ENCODE measurements around the gene FNDC3B. TPM values are rescaled to one million over a fixed set of nuclear protein-coding genes. Genes with fewer than 3 reads are reported as not detected.

FNDC3B gene
- total and polyA plus RNA-seq, 2 donors (not counting 1 experiment from before 2014, with no cell fraction given) = 1.2 to 9.2 TPM

GRCh38 chr3:172384836-172385235 is 345.5 kb downstream of the FNDC3B start:
- Histone ChIP-seq H3K4me3 (ENCODE audit: control extremely low read depth in 1 of 5, extremely low read depth in 1 of 5, insufficient read depth in 1 of 5, low read depth in 2 of 5, low read length in 4 of 5) (no peak overlapping the region), H3K4me1 (ENCODE audit: control insufficient read depth in 2 of 2, insufficient read depth in 2 of 2, low read length in 2 of 2) (no peaks in the 10 kb centered on the region), H3K36me3 (replicated peaks in 1 of 2; ENCODE audit: control extremely low read depth in 1 of 2, control insufficient read depth in 1 of 2, extremely low read depth in 1 of 2, insufficient read depth in 2 of 2, low read length in 1 of 2) (peaks cover 0 to 2% of the 10 kb centered on the region in 2 experiments), H3K9ac (ENCODE audit: low read length) (no peak overlapping the region), H2AFZ (ENCODE audit: insufficient read depth, low read depth, low read length, poor library complexity, severe bottlenecking) (no peak overlapping the region), H3K9me3 (ENCODE audit: control extremely low read depth in 1 of 3, control insufficient read depth in 2 of 3, insufficient read depth in 1 of 3, low read length in 2 of 3) (peaks cover 0 to 2% (median 0%) of the 10 kb centered on the region in 3 donors), H3K79me2 (ENCODE audit: control insufficient read depth, insufficient read depth, low read length) (no peaks in the 10 kb centered on the region), H4K20me1 (ENCODE audit: control insufficient read depth, insufficient read depth, low read length, poor library complexity, severe bottlenecking) (no peaks in the 10 kb centered on the region), H3K4me2 (replicated peaks; ENCODE audit: low read depth, low read length, poor library complexity, severe bottlenecking) (no peak overlapping the region), H3K27me3 (replicated peaks in 1 of 4; ENCODE audit: control extremely low read depth in 1 of 4, control insufficient read depth in 3 of 4, insufficient read depth in 4 of 4, low read length in 3 of 4) (no peaks in the 10 kb centered on the region), H3K27ac (ENCODE audit: low read length in 2 of 2) (no peak overlapping the region)
- ATAC-seq (ENCODE audit: low read depth) = no peak
- POLR2A ChIA-PET = no interaction called here
- H3K4me1 Mint-ChIP-seq = no peaks in the 10 kb centered on the region
- no peak for TF ChIP-seq CTCF (IDR thresholded peaks at IDR 0.05)
- no peak for TF ChIP-seq EZH2 (IDR thresholded peaks at IDR 0.05; ENCODE audit: borderline replicate concordance, insufficient read depth, low read depth, low read length, poor library complexity, severe bottlenecking)
- CTCF ChIA-PET = interaction anchor here (1.3 kb wide), 1 partner anchor 43 kb away, joined by 3 read pairs; no protein-coding TSS in a partner anchor
- no CpG with 5 or more reads among the region's 3 CpGs for WGBS (ENCODE audit: insufficient coverage)
- no peak for DNase-seq
- intact Hi-C loops (cut with micrococcal nuclease) = no loop called here
- no peaks in the 10 kb centered on the region for H3K27me3 Mint-ChIP-seq
- no peak overlapping the region for H3K27ac Mint-ChIP-seq
- H3K9me3 Mint-ChIP-seq (ENCODE audit: insufficient read depth) = peaks cover 5% of the 10 kb centered on the region
- no peak overlapping the region for H3K4me3 Mint-ChIP-seq

GRCh38 chr3:172387728-172388127 is 348.4 kb downstream of the FNDC3B start:
- Mint-ChIP-seq H3K4me1 (no peaks in the 10 kb centered on the region), H3K9me3 (ENCODE audit: insufficient read depth) (peaks cover 3% of the 10 kb centered on the region), H3K27me3 (no peaks in the 10 kb centered on the region), H3K4me3 (no peak overlapping the region), H3K27ac (no peak overlapping the region)
- Histone ChIP-seq H3K27ac (ENCODE audit: low read length in 2 of 2) (no peak overlapping the region), H3K9me3 (ENCODE audit: control extremely low read depth in 1 of 3, control insufficient read depth in 2 of 3, insufficient read depth in 1 of 3, low read length in 2 of 3) (peaks cover 0 to 3% (median 0%) of the 10 kb centered on the region in 3 donors), H3K4me2 (replicated peaks; ENCODE audit: low read depth, low read length, poor library complexity, severe bottlenecking) (no peak overlapping the region), H3K4me3 (ENCODE audit: control extremely low read depth in 1 of 5, extremely low read depth in 1 of 5, insufficient read depth in 1 of 5, low read depth in 2 of 5, low read length in 4 of 5) (no peak overlapping the region), H3K36me3 (replicated peaks in 1 of 2; ENCODE audit: control extremely low read depth in 1 of 2, control insufficient read depth in 1 of 2, extremely low read depth in 1 of 2, insufficient read depth in 2 of 2, low read length in 1 of 2) (no peaks in the 10 kb centered on the region), H3K79me2 (ENCODE audit: control insufficient read depth, insufficient read depth, low read length) (no peaks in the 10 kb centered on the region), H2AFZ (ENCODE audit: insufficient read depth, low read depth, low read length, poor library complexity, severe bottlenecking) (no peak overlapping the region), H4K20me1 (ENCODE audit: control insufficient read depth, insufficient read depth, low read length, poor library complexity, severe bottlenecking) (no peaks in the 10 kb centered on the region), H3K27me3 (replicated peaks in 1 of 4; ENCODE audit: control extremely low read depth in 1 of 4, control insufficient read depth in 3 of 4, insufficient read depth in 4 of 4, low read length in 3 of 4) (no peaks in the 10 kb centered on the region), H3K9ac (ENCODE audit: low read length) (no peak overlapping the region), H3K4me1 (ENCODE audit: control insufficient read depth in 2 of 2, insufficient read depth in 2 of 2, low read length in 2 of 2) (no peaks in the 10 kb centered on the region)
- intact Hi-C loops (cut with micrococcal nuclease) = no loop called here
- 100% methylated on average over 2 of the region's 4 CpGs for WGBS (ENCODE audit: insufficient coverage)
- no peak for DNase-seq
- CTCF ChIA-PET = no interaction called here
- no peak for TF ChIP-seq CTCF (IDR thresholded peaks at IDR 0.05)
- no peak for TF ChIP-seq EZH2 (IDR thresholded peaks at IDR 0.05; ENCODE audit: borderline replicate concordance, insufficient read depth, low read depth, low read length, poor library complexity, severe bottlenecking)
- ATAC-seq (ENCODE audit: low read depth) = no peak
- POLR2A ChIA-PET = no interaction called here

Data from B cell (primary cell).